GM19193 (cell line): ENCODE results near the gene SLC5A3.

Experiments used
- POLR2A ChIP-seq: IDR thresholded peaks from 4 replicates; pipeline ENCODE4 v1.6.1; 2011; ENCODE audit not compliant: insufficient read depth, insufficient read length; ENCODE audit errors: extremely low read depth

SLC5A3 gene

GRCh38 chr21:34078915-34079314 is 5.5 kb downstream of the SLC5A3 start:
- no peak for TF ChIP-seq POLR2A

DNA sequence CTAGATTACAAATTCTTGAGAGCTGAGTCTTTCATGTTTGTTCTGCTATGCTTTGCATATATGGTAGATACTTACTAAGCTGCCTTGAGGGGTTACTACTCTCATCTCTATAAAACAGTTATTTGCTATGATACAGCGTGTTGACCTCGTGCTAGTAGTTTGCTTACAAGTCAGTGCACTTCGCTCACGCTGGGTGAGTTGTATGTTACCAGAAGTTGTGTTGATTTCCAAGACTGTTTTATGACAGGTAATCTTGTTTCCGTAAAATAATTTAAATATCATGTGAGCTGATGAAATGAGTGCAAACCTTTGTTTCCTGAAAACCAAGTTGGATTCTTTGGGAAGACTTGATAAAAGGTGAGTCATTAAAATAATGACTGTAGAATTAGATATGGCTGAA is 7.3 kb downstream of the SLC5A3 start:
- TF ChIP-seq POLR2A: no peak

DNA sequence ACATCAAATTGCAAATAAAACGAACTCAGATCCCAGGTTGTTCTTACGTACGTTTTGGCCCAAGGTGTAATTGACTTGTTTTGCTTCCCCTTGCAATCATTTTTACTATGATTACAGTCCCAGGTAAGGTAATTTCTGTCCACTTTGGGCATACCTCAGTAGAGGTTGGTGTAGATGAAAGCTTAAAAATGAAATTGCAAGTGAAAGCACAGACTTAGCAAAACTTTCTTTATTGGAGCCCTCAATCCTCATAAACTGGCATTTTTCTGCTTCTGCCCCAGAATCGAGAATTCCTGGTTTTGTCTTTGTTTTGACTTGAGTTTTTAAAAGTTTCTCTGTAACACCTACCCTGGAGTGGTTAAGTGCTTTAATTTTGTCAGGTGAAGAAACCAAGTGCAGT is 9.4 kb downstream of the SLC5A3 start:
- TF ChIP-seq POLR2A: no peak

DNA sequence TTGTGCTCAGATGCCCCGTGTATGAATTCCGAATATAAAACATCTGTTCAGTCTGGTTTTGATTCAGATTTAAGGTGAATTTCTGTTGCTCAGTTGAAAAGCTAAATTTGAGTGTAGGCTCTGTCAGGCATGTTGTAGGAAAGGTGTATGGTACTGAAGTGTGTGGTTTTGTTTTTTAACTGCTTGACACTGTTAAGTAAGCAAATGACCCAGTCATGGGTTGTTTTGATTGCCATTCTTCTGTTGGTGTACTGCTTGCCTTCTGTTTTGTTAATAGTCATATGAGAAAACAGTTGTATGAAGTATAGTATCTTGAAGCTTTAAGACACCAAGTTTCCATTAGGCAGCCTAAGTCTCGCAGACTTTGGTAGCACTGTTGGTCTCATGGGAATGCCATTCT is 10.0 kb downstream of the SLC5A3 start:
- no peak for TF ChIP-seq POLR2A

DNA sequence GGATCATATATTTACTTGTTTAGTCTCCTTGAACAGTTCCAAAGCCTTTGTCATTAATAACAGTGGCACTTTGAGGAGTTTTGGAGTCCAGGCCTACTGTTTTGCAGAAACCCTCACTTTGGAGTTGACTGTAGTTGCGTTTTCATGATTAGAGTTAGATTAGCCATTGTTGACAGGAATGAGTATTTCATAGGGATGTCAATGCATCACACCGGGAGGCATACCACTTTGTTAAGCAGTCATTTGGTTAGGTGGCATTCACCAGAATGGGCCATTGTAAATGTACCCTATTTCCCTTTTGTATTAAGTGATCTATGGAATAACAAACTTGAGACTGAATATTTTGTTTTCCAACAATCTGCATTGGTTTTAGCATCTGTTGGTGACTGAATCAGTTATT is 11.8 kb downstream of the SLC5A3 start:
- no peak for TF ChIP-seq POLR2A

GRCh38 chr21:34086887-34087306 is 13.5 kb downstream of the SLC5A3 start:
- TF ChIP-seq POLR2A: no peak

DNA sequence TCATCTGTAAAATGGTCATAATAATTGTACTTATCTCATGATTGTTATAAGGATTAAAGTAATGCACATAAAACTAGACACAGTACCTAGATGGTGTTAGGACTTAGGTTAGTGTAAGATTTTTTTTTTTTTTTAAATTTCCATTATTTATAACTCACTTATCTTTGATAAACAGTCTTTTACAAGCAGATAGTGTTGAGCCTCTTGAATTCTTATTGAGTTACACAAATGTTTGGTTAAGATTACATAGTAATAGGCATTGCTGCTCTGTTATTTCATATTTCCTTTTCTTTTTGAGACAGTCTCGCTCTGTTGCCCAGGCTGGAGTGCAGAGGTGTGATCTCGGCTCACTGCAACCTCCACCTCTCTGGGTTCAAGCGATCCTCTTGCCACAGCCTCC is 15.4 kb downstream of the SLC5A3 start:
- TF ChIP-seq POLR2A: no peak

DNA sequence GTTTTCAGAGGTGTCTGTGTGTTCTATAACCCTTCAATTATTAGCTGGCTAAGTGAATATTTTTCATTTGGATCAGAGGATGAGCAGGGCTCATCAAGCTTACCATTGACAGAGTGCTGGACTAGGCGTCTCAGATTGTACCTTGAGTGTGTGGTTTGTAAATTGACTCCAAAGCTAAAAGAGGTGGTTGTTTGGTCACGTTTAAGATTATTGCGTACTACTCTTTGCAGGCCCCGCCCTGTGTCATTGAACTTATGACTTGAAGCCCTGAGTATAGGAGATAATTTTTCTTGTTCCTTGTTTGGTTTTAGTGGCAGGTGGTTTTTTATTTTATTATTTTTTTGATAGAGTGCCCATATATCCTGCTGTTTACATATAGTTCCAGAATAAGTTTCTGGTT is 17.7 kb downstream of the SLC5A3 start:
- no peak for TF ChIP-seq POLR2A

DNA sequence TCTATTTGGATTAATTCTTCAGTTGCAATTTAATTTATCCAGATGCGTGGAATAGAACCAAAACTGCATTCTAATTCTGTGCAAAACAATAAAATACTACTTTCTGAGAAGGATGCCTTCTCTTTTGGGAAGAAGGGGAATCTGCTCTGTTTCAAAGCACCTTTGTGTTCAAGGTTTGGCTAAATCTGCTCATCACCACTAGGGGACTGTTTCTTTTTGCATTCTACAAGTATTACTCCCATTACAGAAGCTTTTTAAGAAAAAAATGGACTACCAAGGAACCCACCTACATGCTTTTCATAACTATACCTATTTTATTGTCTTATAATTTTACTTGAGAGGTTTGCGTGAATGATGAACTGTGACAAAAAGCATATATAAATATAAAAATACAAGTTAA is 18.2 kb downstream of the SLC5A3 start:
- TF ChIP-seq POLR2A: no peak

- TF ChIP-seq POLR2A: no peak
Observed at GRCh38 chr21:34092262-34092921, 19.0 kb downstream of the SLC5A3 start.

- TF ChIP-seq POLR2A: no peak
Observed at GRCh38 chr21:34093083-34093482, 19.7 kb downstream of the SLC5A3 start.

GRCh38 chr21:34094949-34095348 is 21.6 kb downstream of the SLC5A3 start:
- no peak for TF ChIP-seq POLR2A

DNA sequence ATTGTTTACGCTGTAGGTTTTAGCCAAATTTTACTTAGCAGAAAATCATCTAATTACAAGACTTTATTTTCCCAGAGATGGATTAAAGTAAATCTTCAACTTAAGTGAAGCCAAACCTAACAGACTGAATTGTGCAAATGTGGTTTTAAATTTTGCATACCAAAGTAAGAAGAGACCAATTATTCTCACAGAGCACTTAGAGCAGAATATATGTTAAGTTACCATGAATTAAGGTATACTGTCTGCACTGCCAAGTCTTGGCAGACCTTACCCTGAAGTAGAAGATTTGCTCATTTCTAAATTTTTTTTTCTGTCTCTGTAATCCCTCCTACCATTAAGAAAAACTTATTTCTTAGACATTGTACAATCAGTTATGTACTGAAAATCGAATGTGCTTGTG is 24.1 kb downstream of the SLC5A3 start:
- no peak for TF ChIP-seq POLR2A

DNA sequence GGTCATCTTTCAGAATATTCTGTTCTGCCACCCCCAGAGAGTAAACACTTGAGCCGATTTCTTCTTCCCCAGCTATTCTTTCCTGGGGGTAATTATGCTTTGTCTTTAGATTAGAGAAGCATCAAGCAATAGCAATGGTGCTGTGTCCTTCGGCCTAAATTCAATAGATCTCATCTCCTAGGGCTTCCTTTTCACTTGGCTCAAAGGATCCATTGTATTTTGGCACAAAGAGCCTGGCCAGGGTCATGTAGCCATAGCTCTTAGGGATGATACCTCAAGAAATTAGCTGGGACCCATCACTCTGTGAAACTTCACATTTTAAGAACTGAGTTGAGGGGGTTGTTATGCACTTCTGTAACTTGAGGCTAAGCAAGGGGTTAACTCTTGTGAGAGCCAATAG is 27.0 kb downstream of the SLC5A3 start:
- no peak for TF ChIP-seq POLR2A

DNA sequence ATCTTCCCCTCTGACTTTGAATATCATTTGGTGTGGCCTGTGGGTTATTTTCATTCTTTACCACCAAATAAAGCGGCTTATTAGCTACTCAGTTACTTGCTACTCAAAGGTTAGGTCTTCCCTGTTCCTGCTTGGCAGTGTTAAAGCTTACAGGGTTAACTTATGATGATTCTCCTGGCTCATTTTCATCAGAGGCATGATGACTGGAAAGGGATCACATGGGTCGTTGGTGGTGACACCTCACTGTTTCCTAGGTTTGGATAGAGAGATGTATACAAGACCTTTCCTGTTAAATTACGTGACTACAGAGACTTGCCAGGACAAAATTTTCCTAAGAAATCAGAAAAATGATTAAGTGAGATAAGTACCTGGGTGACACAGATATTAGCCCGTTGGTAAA is 27.4 kb downstream of the SLC5A3 start:
- TF ChIP-seq POLR2A: no peak

DNA sequence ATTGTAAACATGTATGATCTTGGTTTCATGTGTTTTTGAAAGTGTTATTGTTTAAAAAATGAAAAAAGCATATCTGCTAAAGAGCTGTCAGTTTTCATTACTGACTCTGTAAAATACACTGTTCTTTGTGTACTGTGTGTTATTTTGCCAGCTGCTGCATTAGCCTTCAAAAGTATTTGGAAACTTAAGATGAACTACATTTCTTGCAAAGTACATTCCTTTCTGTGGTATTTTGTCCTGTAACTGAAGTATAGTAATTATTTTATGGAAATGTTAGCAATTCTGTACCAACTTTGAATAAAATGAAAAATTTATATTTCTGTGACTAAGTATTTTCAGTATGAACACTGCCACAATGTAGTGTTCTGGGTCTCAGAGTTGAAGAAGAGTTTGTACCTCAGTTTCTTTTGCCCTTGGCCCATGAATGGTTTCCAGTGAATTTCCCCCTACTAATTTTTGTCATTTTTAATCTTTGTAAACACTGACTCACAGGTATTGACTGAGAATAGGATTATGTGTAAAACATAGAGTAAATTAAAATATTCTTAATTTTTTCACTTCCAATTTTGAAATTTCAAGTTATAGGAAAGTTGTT is 32.7 kb downstream of the SLC5A3 start:
- TF ChIP-seq POLR2A: no peak

DNA sequence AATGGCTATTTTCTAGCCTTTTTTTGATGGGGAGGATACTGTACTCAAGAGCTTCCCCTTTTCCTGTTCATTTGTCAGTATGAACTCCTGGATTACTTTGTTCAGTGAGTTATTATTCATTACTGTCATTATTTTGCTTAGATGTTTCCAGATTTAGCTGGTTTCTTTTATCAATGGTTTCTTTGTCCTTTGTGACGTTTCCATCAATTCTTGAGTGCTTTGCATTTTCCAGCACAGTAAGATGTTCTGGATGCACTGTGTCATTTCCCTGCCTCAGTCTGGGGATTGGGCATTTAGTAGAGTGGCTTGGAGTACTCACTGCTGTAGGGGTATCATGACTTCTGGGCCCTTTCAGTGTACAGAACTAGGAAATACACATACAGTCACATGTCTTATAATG is 34.2 kb downstream of the SLC5A3 start:
- no peak for TF ChIP-seq POLR2A
